ENCODE measurements around the gene MRPL47.
A peak's percentile ranks its signal among the peaks of the same experiment; 100 is the strongest.
"Not testable (repeated sequence)": the region's sequence is repeated elsewhere in the genome, so short reads cannot be mapped to it uniquely, and the experiment has no call there.

The MRPL47 gene

GRCh38 chr3:179604321-179605078 is at the start of gene MRPL47, which contains the start of gene NDUFB5:
MRPL47 (minus strand) TSS chr3:179604638; CDS start chr3:179604624, 14 bp downstream.
NDUFB5 (plus strand) TSS chr3:179604794; CDS start chr3:179604816, 22 bp downstream.
- DNase-seq (ENCODE audit: low spot score), result peak; percentile 93

- DNase-seq (ENCODE audit: low spot score), result peak; percentile 47
Observed at GRCh38 chr3:179653096-179653797, 48.8 kb upstream of the MRPL47 start.

- peak; percentile 42 for DNase-seq (ENCODE audit: low spot score)
Observed at GRCh38 chr3:179652447-179653095, 48.1 kb upstream of the MRPL47 start, which contains the start of gene USP13. USP13 (plus strand) TSS chr3:179653040; CDS start chr3:179653226, 186 bp downstream.

GRCh38 chr3:179651687-179652446 is 47.4 kb upstream of the MRPL47 start:
- no peak for DNase-seq (ENCODE audit: low spot score)

GRCh38 chr3:179646177-179646576 is 41.7 kb upstream of the MRPL47 start:
- DNase-seq (ENCODE audit: low spot score), result no peak

GRCh38 chr3:179643837-179644236 is 39.4 kb upstream of the MRPL47 start:
- DNase-seq (ENCODE audit: low spot score), result not testable (repeated sequence)

- DNase-seq (ENCODE audit: low spot score), result no peak
Observed at GRCh38 chr3:179642871-179643270, 38.4 kb upstream of the MRPL47 start.

GRCh38 chr3:179640469-179640868 is 36.0 kb upstream of the MRPL47 start:
- no peak for DNase-seq (ENCODE audit: low spot score)

GRCh38 chr3:179630753-179631451 is 26.5 kb upstream of the MRPL47 start:
- no peak for DNase-seq (ENCODE audit: low spot score)

GRCh38 chr3:179624451-179624850 is 20.0 kb upstream of the MRPL47 start:
- DNase-seq (ENCODE audit: low spot score), result no peak

GRCh38 chr3:179622023-179622422 is 17.6 kb upstream of the MRPL47 start:
- no peak for DNase-seq (ENCODE audit: low spot score)

- no peak for DNase-seq (ENCODE audit: low spot score)
Observed at GRCh38 chr3:179615458-179616173, 11.2 kb upstream of the MRPL47 start.

GRCh38 chr3:179613807-179614206 is 9.4 kb upstream of the MRPL47 start:
- DNase-seq (ENCODE audit: low spot score), result peak; percentile 25

- no peak for DNase-seq (ENCODE audit: low spot score)
Observed at GRCh38 chr3:179610066-179610465, 5.6 kb upstream of the MRPL47 start.

- DNase-seq (ENCODE audit: low spot score), result no peak
Observed at GRCh38 chr3:179608931-179609720, 4.7 kb upstream of the MRPL47 start.

GRCh38 chr3:179606534-179607085 is 2.2 kb upstream of the MRPL47 start:
- no peak for DNase-seq (ENCODE audit: low spot score)

- peak; percentile 35 for DNase-seq (ENCODE audit: low spot score)
Observed at GRCh38 chr3:179603831-179604230, 607 bp downstream of the MRPL47 start.

- DNase-seq (ENCODE audit: low spot score), result no peak
Observed at GRCh38 chr3:179603321-179603720, 1.1 kb downstream of the MRPL47 start.

GRCh38 chr3:179599531-179599930 is 4.9 kb downstream of the MRPL47 start:
- DNase-seq (ENCODE audit: low spot score), result no peak
